ENCODE measurements around the gene DLL3.

GRCh38 chr19:39473443-39473960 lies 25.2 kb upstream of the DLL3 start:
- TF ChIP-seq CTCF (IDR thresholded peaks at IDR 0.05; ENCODE audit: low read depth, low read length) (no peak), EZH2phosphoT487 (IDR thresholded peaks at IDR 0.05; ENCODE audit: low read depth) (no peak)

All from OCI-LY3 (cell line).